Measurements from ENCODE around the gene KHDC1L.

- TF ChIP-seq EZH2 (IDR thresholded peaks at IDR 0.05; ENCODE audit: borderline replicate concordance, low read depth, low read length, severe bottlenecking), result no peak
- TF ChIP-seq CTCF (IDR thresholded peaks at IDR 0.05; ENCODE audit: borderline replicate concordance, extremely low read depth, low read length, poor library complexity, severe bottlenecking), result no peak
Measured at GRCh38 chr6:73182021-73182607, 43.2 kb downstream of the KHDC1L start.
